ENCODE results near the gene SPOCK2. TPM values are rescaled to one million over a fixed set of nuclear protein-coding genes. Genes with fewer than 3 reads are reported as not detected.

Gene SPOCK2
- total and polyA plus RNA-seq, 2 of the 13 experiments (the other 11 are each of a cell fraction or from before 2014, with no cell fraction given) = 8.6 to 30.6 TPM

- no peak for TF ChIP-seq CENPX (CRISPR knock-in tag; IDR thresholded peaks at IDR 0.05)
- no peak for TF ChIP-seq FOXJ3 (CRISPR knock-in tag; IDR thresholded peaks at IDR 0.05; ENCODE audit: borderline replicate concordance)
- TF ChIP-seq IRF2 (CRISPR knock-in tag; IDR thresholded peaks at IDR 0.05) = no peak
- no peak for TF ChIP-seq ZSCAN31 (CRISPR knock-in tag; IDR thresholded peaks at IDR 0.05; ENCODE audit: low read depth)
- TF ChIP-seq BCLAF1 (IDR thresholded peaks at IDR 0.05) = no peak
- no peak for TF ChIP-seq ATAD3A (CRISPR knock-in tag; IDR thresholded peaks at IDR 0.05)
- TF ChIP-seq ZBTB34 (CRISPR knock-in tag; IDR thresholded peaks at IDR 0.05) = no peak
- no peak for TF ChIP-seq DBP (CRISPR knock-in tag; IDR thresholded peaks at IDR 0.05; ENCODE audit: not compliant biosample characterization)
- TF ChIP-seq MYC (CRISPR knock-in tag; IDR thresholded peaks at IDR 0.05; ENCODE audit: borderline replicate concordance) = no peak
- TF ChIP-seq ZNF546 (CRISPR knock-in tag; conservative IDR thresholded peaks at IDR 0.05) = no peak
- no peak for TF ChIP-seq MED8 (CRISPR knock-in tag; IDR thresholded peaks at IDR 0.05; ENCODE audit: insufficient replicate concordance)
- no peak for TF ChIP-seq ZNF740 (CRISPR knock-in tag; IDR thresholded peaks at IDR 0.05)
- no peak for TF ChIP-seq MLXIP (CRISPR knock-in tag; IDR thresholded peaks at IDR 0.05; ENCODE audit: borderline replicate concordance)
- no peak for TF ChIP-seq TFE3 (CRISPR knock-in tag; IDR thresholded peaks at IDR 0.05)
- TF ChIP-seq SMARCC2 (IDR thresholded peaks at IDR 0.05) = no peak
- TF ChIP-seq ZNF83 (CRISPR knock-in tag; IDR thresholded peaks at IDR 0.05; ENCODE audit: borderline replicate concordance) = no peak
- peak; percentile 52; the same call in 1 of the 2 replicates for TF ChIP-seq ZNF317 (CRISPR knock-in tag; IDR thresholded peaks at IDR 0.05)
- TF ChIP-seq ZNF17 (CRISPR knock-in tag; IDR thresholded peaks at IDR 0.05) = no peak
- no peak for TF ChIP-seq ZEB1 (IDR thresholded peaks at IDR 0.05; ENCODE audit: insufficient replicate concordance, low read depth)
- no peak for TF ChIP-seq ZNF326 (CRISPR knock-in tag; IDR thresholded peaks at IDR 0.05; ENCODE audit: borderline replicate concordance)
Observed at GRCh38 chr10:72034040-72034499, 54.3 kb downstream of the SPOCK2 start (continued).

Data from HepG2 (cell line).